ENCODE measurements around the gene CEP162.
"Not testable (repeated sequence)": the region's sequence is repeated elsewhere in the genome, so short reads cannot be mapped to it uniquely, and the experiment has no call there.

Gene CEP162

GRCh38 chr6:84086056-84086455 is 141.4 kb downstream of the CEP162 start:
- DNase-seq = no peak

- DNase-seq = not testable (repeated sequence)
These were observed 142.7 kb downstream of the CEP162 start for GRCh38 chr6:84084705-84085104.

- no peak for DNase-seq
These were observed 144.7 kb downstream of the CEP162 start for GRCh38 chr6:84082689-84083265.

GRCh38 chr6:84081222-84081621 is 146.2 kb downstream of the CEP162 start:
- DNase-seq = no peak

GRCh38 chr6:84078335-84078734 is 149.1 kb downstream of the CEP162 start:
- DNase-seq = no peak

- no peak for DNase-seq
These were observed 149.8 kb downstream of the CEP162 start for GRCh38 chr6:84077645-84078044.

- DNase-seq = no peak
These were observed 152.3 kb downstream of the CEP162 start for GRCh38 chr6:84074988-84075781.

Data from NCI-H526 treated with DMSO at 0.1 percent for 48 hours (cell line).